ENCODE data around the gene SLCO2A1.

SLCO2A1 gene

DNA sequence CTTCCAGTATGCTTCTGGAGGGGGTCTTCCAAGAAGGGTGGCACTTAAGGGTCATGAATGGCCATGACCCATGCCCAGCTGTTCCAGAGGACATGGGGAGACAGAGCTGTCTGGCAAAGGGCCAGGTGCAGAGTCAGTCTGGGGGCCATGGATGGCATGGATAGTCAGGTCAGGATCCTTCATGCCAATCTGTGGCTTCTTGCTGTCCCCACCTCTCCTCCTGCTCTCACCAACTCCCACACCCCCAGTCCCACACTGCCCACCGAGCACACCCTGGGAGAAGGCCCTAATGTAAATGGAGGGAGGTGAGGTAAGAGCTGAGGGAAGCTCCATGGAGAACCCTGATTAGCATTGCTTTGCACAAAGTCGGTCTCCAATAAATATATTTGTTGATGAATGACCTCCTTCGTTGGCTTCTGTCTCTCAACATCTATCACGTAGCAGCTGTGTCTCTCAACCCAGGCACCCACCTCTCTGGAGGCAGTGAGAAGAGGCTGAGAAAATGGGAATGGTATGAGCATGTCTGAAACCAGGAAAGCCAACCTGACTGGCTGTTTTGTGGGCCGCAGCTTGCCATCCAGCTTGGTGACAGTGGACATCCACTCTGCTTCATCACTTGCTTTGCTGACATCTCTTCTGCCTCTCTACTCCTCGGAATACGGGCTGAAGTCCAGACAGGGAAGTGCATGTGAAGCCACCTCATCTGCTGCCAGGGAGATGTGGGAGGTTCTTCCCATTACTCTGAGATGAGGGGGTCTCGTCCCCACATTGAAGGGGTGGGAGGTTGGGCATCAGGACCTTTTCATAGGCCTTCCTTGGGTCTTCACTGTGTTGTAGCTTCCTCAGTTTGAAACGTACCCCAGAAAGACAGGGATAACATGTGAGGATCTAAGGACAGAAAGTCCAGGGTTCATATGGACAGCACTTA is 96.4 kb downstream of the SLCO2A1 start:
- no peak for DNase-seq (ENCODE audit: low read depth)

DNA sequence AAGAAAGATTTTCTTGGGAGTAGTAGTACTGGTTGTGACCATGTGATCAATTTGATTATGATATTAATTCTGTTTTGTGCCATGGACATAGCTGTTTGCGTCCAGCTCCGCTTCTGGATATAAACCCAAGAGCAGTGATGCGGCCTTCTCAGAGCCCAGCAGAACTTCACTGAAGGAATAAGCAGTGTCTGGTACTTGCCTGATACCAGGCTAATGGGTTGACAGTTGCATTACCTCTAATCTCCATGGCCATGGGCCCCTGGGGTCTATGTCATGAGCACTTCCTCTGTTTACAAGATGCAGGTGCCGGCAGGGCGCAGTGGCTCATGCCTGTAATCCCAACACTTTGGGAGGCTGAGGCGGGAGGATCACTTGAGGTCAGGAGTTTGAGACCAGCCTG is 97.7 kb downstream of the SLCO2A1 start:
- no peak for DNase-seq (ENCODE audit: low read depth)

GRCh38 chr3:133931084-133931483 is 98.6 kb downstream of the SLCO2A1 start:
- DNase-seq (ENCODE audit: low read depth): no peak

- DNase-seq (ENCODE audit: low read depth): no peak
These were observed 99.3 kb downstream of the SLCO2A1 start for GRCh38 chr3:133930341-133930933.

DNA sequence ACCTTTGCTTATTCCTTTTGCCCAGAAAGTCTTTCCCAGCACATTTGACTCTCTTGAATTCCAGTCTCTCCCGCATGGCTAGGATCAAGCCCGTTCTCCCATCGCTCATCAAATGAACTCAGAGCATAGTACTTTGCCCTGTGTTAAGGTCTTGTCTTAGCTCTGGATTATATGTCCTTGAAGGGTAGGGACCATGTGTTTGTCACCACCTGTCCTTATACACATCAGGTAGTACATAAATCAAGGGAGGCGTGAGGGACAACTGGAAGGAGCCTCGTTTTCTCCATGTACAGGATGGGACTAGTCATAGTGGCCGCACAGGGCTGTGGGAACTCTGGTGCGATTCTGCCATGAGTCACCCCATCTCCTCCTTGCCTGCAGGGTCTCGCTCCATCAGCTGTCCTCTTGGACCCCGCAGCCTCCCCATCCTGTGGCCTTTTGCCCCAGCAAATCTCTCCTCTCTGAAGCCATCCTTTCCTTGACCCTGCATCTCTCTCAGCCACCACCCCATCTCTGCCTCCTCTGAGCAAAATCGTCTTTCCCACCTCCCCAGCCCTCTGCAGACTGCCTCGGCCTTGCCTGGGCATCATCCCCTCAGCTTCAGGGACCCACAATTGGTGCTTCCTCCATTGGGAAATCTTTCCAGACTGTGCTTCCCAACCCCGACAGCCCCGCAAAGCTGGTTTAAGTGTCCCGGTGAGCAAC is 100.7 kb downstream of the SLCO2A1 start:
- DNase-seq (ENCODE audit: low read depth): no peak

DNA sequence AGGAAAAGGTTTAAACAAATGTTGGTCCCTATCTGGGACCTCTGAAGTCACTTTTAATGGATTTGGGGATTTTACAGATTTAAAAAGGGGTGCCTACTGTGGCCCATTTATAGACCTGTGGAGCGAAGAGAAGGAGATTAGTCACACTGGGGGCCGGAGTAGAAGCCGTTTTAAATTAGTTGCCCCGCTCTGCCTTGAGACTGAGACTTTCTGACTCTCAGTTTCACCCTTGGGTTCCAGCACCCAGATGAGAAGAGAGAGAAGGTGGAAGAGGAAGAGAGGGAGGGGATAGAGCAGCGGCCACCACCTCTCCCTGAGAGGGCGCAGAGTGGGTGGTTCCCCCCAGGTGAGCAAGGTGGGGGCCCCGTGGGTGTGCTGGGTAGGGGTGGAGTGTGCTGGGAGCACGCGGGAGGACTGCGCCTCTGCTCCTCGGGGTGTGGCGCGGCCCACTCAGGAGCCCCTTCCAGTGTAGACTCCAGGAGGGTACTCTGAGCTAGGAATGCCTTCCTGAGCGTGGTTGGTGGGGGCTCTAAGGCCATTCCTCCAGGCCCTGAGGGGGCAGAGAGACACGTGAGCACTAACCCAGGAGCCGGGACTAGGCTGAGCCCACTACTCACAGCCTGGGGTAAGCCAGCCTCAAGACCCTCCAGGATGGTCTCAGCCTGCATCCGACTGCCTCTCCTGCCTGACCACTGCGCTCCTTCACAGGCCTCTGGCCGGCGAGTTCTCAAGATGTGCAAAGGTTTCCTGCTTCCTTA is 101.4 kb downstream of the SLCO2A1 start:
- DNase-seq (ENCODE audit: low read depth): no peak

DNA sequence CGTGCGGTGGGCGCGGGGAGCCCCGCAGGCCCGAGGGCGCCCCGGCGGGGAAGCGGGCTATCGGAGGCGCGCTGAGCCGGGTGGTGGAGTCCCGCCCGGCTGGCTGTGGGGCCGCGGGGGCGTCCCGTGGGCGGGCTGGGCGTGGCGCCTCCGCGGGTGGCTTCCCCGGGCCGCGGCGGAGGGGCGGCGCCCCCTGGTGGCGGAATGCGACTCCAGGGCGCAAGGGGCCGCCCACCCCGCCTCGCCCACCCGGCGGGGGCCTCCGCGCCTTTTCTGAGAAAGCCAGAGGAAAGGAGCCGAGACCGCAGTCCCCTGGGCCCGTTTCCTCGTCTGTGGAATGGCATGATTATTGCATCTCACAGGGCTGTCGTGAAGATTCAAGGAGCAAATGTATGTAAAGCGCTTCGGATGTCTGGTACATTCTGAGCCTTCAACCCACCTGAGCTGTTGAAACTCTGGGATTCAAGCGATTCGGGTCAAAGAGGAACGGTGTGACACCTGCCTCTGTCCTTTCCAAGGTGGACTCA is 102.1 kb downstream of the SLCO2A1 start:
- DNase-seq (ENCODE audit: low read depth): no peak

DNA sequence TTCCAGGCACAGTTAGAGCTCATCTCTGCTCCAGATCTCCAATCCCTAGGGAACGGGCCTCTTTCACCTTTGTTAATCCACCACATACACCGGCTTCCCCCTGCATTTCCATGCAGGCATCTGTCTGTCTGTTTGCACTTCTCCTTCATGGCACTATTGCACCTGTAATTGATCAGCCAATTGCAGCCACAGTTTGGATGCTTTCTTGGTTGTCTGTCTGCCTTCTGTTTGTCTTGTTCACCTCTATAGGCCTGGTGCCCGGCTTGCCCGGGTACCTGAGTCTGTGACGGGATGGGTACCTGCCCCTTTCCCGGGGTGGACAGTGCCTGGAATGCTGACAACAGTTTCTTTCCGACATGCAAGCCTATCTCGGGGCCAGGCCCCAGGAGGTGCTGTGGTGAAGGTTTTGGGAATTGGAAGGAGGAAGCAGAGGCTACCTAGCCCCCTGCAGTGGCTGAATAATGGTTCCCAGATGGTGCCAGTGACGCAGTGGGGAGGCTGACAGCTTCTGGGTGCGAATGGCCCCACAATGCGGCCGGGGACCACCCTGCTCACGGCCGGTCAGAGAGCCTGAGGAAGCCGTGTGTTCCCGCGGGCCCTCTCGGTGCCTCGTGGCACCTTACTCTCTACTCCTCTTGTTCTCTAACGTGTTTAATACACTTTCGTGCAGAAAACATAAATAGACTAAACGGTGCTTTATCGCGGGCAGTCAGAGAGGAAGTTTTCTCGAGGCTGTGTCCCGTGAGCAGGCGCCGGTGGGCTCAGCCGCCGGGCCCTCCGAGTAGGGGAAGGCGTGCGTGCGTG is 102.8 kb downstream of the SLCO2A1 start:
- no peak for DNase-seq (ENCODE audit: low read depth)

GRCh38 chr3:133925960-133926735 is 103.6 kb downstream of the SLCO2A1 start:
- no peak for DNase-seq (ENCODE audit: low read depth)

GRCh38 chr3:133924041-133924440 is 105.7 kb downstream of the SLCO2A1 start:
- no peak for DNase-seq (ENCODE audit: low read depth)

DNA sequence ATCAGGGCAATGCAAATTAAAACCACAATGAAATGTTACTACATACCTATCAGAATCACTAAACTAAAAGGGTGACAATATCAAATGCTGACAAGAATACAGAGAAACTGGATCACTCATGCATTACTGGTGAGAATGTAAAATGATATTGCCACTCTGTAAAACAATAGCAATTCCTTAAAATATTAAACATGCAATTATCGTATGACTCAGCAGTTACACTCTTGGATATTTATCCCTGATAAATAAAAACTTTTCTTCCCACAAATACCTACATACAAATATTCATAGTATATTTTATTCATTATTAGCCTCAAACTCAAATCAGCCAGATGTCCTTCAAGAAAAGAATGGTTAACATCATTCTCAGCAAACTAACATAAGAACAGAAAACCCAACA is 108.1 kb downstream of the SLCO2A1 start:
- DNase-seq (ENCODE audit: low read depth): no peak

DNA sequence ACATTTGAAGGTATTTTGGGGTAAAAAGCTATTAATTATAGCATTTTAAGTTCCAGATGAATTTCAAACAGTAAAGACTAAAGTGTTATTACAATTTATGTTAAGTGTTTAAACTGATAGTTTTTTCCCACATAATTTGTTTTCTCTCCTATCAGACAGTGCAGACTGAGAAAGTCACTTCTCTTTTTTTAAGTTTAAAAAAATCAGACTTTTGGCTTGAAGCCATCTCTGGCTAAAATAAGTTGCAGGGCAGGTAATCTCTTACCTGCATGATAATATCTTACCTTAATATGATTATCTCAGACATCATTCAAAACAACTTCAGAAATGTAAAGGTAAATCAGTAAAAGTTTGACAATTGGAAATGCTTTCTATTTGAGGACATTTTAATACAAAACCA is 112.6 kb downstream of the SLCO2A1 start:
- no peak for DNase-seq (ENCODE audit: low read depth)

DNA sequence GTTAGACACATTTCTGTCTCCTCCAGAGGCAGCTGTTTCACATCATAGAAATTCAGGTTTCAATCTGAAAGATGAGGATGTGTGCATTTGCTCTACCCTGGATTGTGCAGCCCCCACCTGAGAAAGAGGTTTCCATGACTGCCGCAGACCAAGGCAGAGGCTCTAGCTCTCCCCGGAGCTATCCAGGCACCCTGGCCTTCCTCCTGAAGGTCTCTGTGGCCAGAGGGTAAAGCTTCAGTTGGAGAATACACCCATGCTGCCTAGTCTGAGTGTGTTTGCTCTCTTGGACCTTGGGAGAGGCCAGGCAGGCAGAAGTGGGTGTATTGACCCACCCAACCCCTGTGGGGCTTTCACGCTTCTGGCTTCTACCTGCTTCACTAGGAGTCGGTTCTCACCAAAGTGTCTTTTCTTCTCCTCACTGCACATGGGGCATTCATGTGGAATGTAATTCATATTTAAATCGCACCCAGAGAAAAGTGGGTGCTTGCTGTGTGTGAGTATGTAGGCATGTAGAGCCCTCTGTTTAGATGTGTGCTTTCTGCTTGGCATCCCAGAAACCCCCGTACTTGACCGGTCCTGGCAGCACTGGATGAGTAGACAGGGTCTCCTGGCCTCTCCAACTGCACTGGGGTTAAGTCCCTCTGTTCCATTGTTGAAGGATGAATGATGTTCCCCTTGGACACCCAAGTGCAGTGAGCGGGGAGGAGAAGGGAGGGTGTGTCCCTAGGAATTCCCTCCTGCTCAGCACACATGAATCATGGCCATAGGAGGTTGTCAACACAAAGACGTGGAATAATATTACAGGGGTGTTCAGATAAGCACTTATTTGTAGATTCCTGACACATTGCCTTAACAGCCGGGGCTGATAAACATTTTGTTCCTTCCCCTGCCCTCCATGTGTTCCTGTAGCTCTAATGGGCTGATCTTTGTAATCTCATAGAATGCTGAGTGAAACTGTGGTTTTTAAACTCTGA is 113.8 kb downstream of the SLCO2A1 start:
- no peak for DNase-seq (ENCODE audit: low read depth)

GRCh38 chr3:133914839-133915600 is 114.7 kb downstream of the SLCO2A1 start:
- no peak for DNase-seq (ENCODE audit: low read depth)

DNA sequence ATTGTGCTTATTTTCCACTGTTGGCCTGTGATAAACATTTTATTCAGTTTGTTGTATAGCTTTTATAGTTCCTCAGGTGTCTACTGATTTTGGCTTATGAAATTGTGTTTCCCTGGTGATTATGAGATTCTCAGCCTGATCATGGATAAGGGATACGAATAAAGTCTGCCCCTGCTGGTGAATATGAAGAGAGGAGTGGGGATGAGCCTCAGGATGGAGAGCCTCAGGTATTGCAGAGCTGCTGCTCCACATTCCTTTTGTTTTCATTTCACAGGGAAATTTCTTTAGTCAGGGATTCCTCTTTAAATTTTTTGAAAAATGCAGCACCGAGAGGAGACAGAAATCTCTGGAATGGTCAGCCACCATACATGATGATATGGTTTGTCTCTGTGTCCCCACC is 119.3 kb downstream of the SLCO2A1 start:
- DNase-seq (ENCODE audit: low read depth): no peak

- DNase-seq (ENCODE audit: low read depth): no peak
These were observed 124.3 kb downstream of the SLCO2A1 start for GRCh38 chr3:133905376-133905775.

- DNase-seq (ENCODE audit: low read depth): no peak
These were observed 127.9 kb downstream of the SLCO2A1 start for GRCh38 chr3:133901847-133902246.

GRCh38 chr3:133901083-133901482 is 128.6 kb downstream of the SLCO2A1 start:
- no peak for DNase-seq (ENCODE audit: low read depth)

Measured in HS-5 (cell line).